GM12878 (cell line): Measurements from ENCODE around the gene FANCI. TPM values are rescaled to one million over a fixed set of nuclear protein-coding genes. Genes with fewer than 3 reads are reported as not detected.
A peak's percentile ranks its signal among the peaks of the same experiment; 100 is the strongest.

ENCODE experiments used
- ATF3 ChIP-seq: IDR thresholded peaks from 2 replicates; pipeline ENCODE4 v1.6.1; 2011; ENCODE audit warnings: low read depth, mild to moderate bottlenecking, low read length, moderate library complexity, borderline replicate concordance; ENCODE audit errors: extremely low read depth
- BMI1 ChIP-seq: fragments of 450-650 bp; IDR thresholded peaks from 2 replicates; pipeline ENCODE4 v1.6.1; 2016; ENCODE audit warnings: mild to moderate bottlenecking, moderate library complexity, borderline replicate concordance
- E4F1 ChIP-seq: fragments of 450-650 bp; IDR thresholded peaks from 2 replicates; pipeline ENCODE4 v1.6.1; 2018; ENCODE audit warnings: borderline replicate concordance, mild to moderate bottlenecking; ENCODE audit not compliant: partially characterized antibody
- FOXK2 ChIP-seq: fragments of 450-650 bp; IDR thresholded peaks from 2 replicates; pipeline ENCODE4 v1.6.1; 2017; ENCODE audit warnings: mild to moderate bottlenecking, moderate library complexity
- GABPA ChIP-seq: IDR thresholded peaks from 2 replicates; pipeline ENCODE4 v1.6.1; 2014; ENCODE audit warnings: antibody characterized with exemption, low read depth, mild to moderate bottlenecking, inconsistent platforms
- HCFC1 ChIP-seq: fragments of 150-350 bp; IDR thresholded peaks from 2 replicates; pipeline ENCODE4 v1.6.1; 2014; ENCODE audit warnings: low read length
- HSF1 ChIP-seq: fragments of 150-350 bp; IDR thresholded peaks from 2 replicates; pipeline ENCODE4 v1.6.1; 2014; ENCODE audit warnings: mild to moderate bottlenecking, low read depth, low read length
- IRF4 ChIP-seq: IDR thresholded peaks from 2 replicates; pipeline ENCODE4 v1.6.1; 2011; ENCODE audit warnings: low read depth, low read length
- JUND ChIP-seq: IDR thresholded peaks from 2 replicates; pipeline ENCODE4 v1.6.1; 2012; ENCODE audit warnings: low read depth, mild to moderate bottlenecking, low read length, improper control_type of control experiment, moderate library complexity
- MTA3 ChIP-seq: IDR thresholded peaks from 2 replicates; pipeline ENCODE4 v1.6.1; 2012; ENCODE audit warnings: low read length, inconsistent platforms, borderline replicate concordance
- NFIC ChIP-seq: IDR thresholded peaks from 2 replicates; pipeline ENCODE4 v1.6.1; 2012; ENCODE audit warnings: low read depth, mild to moderate bottlenecking, inconsistent platforms, low read length, moderate library complexity
- PAX8 ChIP-seq: fragments of 450-650 bp; IDR thresholded peaks from 2 replicates; pipeline ENCODE4 v1.6.1; 2017; ENCODE audit warnings: mild to moderate bottlenecking, moderate library complexity
- POU2F2 ChIP-seq: IDR thresholded peaks from 3 replicates; pipeline ENCODE4 v1.6.1; 2011; ENCODE audit warnings: low read depth, mild to moderate bottlenecking, low read length, borderline replicate concordance
- RAD51 ChIP-seq: fragments of 450-650 bp; IDR thresholded peaks from 2 replicates; pipeline ENCODE4 v1.6.1; 2016; ENCODE audit warnings: moderate library complexity, mild to moderate bottlenecking, inconsistent platforms
- RBBP5 ChIP-seq: fragments of 200-600 bp; sonication (generic); conservative IDR thresholded peaks from 2 replicates; pipeline ENCODE4 v1.6.1; 2016
- SMARCA5 ChIP-seq: fragments of 450-650 bp; IDR thresholded peaks from 2 replicates; pipeline ENCODE4 v1.6.1; 2017; ENCODE audit warnings: mild to moderate bottlenecking
- SUZ12 ChIP-seq: fragments of 200-600 bp; sonication (generic); IDR thresholded peaks from one replicate; pipeline ENCODE4 v1.6.1; 2018; ENCODE audit warnings: antibody characterized with exemption, mild to moderate bottlenecking; ENCODE audit not compliant: unreplicated experiment
- USF2 ChIP-seq: IDR thresholded peaks from 2 replicates; pipeline ENCODE4 v1.6.1; 2011; ENCODE audit warnings: low read depth, low read length, improper control_type of control experiment, borderline replicate concordance
- YY1 ChIP-seq: IDR thresholded peaks from 2 replicates; pipeline ENCODE4 v1.6.1; 2011; ENCODE audit warnings: low read depth, mild to moderate bottlenecking, low read length
- ZNF207 ChIP-seq: fragments of 450-650 bp; IDR thresholded peaks from 2 replicates; pipeline ENCODE4 v1.6.1; 2014; ENCODE audit warnings: antibody characterized with exemption, mild to moderate bottlenecking, borderline replicate concordance
- polyA plus RNA-seq, 11 experiments: library from polyadenylated mRNA; depleted of rRNA in 4 of 11; unstranded in 6 of 11; stranded (reverse) in 5 of 11; fragments of >200 nt; fragmentation: Nextera tagmentation in 4 of 11; fragmentation: Illumina TruSeq in 1 of 11; extraction: Ambion mirVana in 4 of 11; extraction: Trizol in 1 of 11; gene quantifications; 1 replicate in 1 of 11; 2 replicates in 10 of 11; pipeline versions ENCODE4 v1.2.1 to v1.2.3, GENCODE V29; 2011 to 2016; ENCODE audit warnings: inconsistent platforms in 2 of 11, missing spikeins in 2 of 11, low read depth in 1 of 11
- total RNA-seq, 4 experiments: library from RNA; depleted of rRNA in 3 of 4; stranded (reverse); fragments of >200 nt in 3 of 4; fragmentation: Illumina TruSeq in 1 of 4; extraction: Trizol in 1 of 4; gene quantifications; 2 replicates each; pipeline versions ENCODE4 v1.2.1 to v1.2.3, GENCODE V29; 2013 to 2021
- TF ChIP-seq, protein P1 (sequence below): fragments of 450-650 bp; IDR thresholded peaks from 2 replicates; pipeline ENCODE4 v1.6.1; 2016; ENCODE audit warnings: mild to moderate bottlenecking, moderate library complexity, borderline replicate concordance

The FANCI gene
- total and polyA plus RNA-seq, 10 of the 15 experiments (the other 5 are each of a cell fraction or from before 2014, with no cell fraction given), result 38.1 to 129 (median 82.4) TPM

DNA sequence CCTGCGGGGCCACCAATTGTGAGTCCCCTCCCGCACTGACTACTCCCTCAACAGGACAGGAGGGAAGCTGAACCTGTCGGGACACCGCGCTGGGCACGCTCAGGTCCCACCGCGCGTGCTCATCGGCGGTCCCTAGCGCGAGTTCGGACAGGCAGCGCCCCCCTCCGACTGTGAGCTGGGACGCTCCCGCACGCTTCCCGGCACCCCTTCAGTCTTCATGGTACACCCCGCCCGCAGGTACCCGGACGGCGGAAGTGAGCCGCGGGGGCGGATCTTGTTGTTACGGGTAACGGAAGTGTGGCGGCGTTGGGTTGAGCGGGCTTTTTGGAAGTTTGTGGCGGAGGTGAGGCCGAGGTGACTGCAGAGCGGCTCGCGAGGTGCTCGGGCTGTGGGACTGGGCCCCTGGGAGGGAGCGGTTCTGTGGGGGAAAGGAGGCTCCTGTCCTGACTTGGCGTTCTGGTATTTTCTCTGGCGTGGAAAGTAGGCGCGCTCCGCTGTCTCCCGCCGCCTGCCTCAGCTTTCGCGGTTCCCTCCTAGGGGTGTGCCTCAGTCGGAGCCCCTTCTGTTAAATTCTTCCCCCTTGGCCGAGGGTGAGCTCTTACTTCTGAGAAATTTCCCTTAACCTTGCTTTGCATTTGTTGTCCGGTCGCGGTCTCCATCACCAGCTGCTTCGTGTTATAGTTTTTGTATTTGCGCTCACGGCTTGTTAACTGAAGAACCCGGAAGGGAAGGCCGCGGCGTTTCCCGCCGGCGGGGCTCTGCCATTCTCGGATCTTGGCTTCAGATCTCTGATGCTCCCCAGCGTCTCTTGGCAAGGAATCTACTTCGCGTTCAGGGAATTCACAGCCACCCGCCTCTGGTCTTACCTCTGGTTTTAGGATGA lies at the start of gene FANCI (continued):
- TF ChIP-seq POU2F2 (peak; percentile 11; the same call in 1 of the 3 replicates), JUND (peak; percentile 96), YY1 (peak; percentile 54; the same call in 1 of the 2 replicates), RBBP5 (no peak), GABPA (peak; percentile 95), FOXK2 (peak; percentile 95), USF2 (no peak), ZNF207 (peak; percentile 45; the same call in 1 of the 2 replicates), PAX8 (no peak), ATF3 (no peak), SMARCA5 (peak; percentile 91; the same call in 1 of the 2 replicates), RAD51 (no peak), HCFC1 (peak; percentile 53; the same call in 1 of the 2 replicates), HSF1 (no peak), E4F1 (no peak), BMI1 (peak; percentile 81; the same call in 1 of the 2 replicates), NFIC (no peak), IRF4 (peak; percentile 47; the same call in 1 of the 2 replicates), MTA3 (no peak), SUZ12 (no peak)
- TF ChIP-seq, protein P1, sequence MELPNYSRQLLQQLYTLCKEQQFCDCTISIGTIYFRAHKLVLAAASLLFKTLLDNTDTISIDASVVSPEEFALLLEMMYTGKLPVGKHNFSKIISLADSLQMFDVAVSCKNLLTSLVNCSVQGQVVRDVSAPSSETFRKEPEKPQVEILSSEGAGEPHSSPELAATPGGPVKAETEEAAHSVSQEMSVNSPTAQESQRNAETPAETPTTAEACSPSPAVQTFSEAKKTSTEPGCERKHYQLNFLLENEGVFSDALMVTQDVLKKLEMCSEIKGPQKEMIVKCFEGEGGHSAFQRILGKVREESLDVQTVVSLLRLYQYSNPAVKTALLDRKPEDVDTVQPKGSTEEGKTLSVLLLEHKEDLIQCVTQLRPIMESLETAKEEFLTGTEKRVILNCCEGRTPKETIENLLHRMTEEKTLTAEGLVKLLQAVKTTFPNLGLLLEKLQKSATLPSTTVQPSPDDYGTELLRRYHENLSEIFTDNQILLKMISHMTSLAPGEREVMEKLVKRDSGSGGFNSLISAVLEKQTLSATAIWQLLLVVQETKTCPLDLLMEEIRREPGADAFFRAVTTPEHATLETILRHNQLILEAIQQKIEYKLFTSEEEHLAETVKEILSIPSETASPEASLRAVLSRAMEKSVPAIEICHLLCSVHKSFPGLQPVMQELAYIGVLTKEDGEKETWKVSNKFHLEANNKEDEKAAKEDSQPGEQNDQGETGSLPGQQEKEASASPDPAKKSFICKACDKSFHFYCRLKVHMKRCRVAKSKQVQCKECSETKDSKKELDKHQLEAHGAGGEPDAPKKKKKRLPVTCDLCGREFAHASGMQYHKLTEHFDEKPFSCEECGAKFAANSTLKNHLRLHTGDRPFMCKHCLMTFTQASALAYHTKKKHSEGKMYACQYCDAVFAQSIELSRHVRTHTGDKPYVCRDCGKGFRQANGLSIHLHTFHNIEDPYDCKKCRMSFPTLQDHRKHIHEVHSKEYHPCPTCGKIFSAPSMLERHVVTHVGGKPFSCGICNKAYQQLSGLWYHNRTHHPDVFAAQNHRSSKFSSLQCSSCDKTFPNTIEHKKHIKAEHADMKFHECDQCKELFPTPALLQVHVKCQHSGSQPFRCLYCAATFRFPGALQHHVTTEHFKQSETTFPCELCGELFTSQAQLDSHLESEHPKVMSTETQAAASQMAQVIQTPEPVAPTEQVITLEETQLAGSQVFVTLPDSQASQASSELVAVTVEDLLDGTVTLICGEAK, result peak; percentile 94
